Peyer's patch (tissue), 4 donors: ENCODE measurements around the gene MB21D2. TPM values are rescaled to one million over a fixed set of nuclear protein-coding genes. Genes with fewer than 3 reads are reported as not detected.

Experiments
- DNase-seq, 3 donors: peaks; one replicate each; pipeline ENCODE4 v3.0.0-alpha.2; 2017 to 2019
- H3K27ac ChIP-seq, 4 donors: fragments of 200-600 bp; sonication (generic); one replicate each; pipeline ENCODE4 v1.5.1; 2016 to 2019
- H3K27me3 ChIP-seq, 2 donors: fragments of 200-600 bp; sonication (generic); one replicate each; pipeline ENCODE4 v1.5.1; 2019
- H3K36me3 ChIP-seq, 3 donors: fragments of 200-600 bp; sonication (generic); one replicate each; pipeline ENCODE4 v1.5.1; 2016 to 2019
- H3K4me1 ChIP-seq, 4 donors: fragments of 200-600 bp; sonication (generic); one replicate each; pipeline ENCODE4 v1.5.1; 2016 to 2019
- H3K4me3 ChIP-seq, 4 donors: fragments of 200-600 bp; sonication (generic); 1 replicate in 3 of 4; 2 replicates in 1 of 4; pipeline ENCODE4 v1.5.1; 2016 to 2019; ENCODE audit warnings: mild to moderate bottlenecking in 1 of 4
- H3K9me3 ChIP-seq, 4 donors: fragments of 200-600 bp; sonication (generic); one replicate each; pipeline ENCODE4 v1.5.1; 2016 to 2019; ENCODE audit warnings: mild to moderate bottlenecking in 1 of 4
- CTCF ChIP-seq, 6 experiments: fragments of 450-650 bp in 4 of 6; fragments of 200-600 bp in 2 of 6; sonication (generic) in 1 of 6; IDR thresholded peaks; one replicate each; pipeline ENCODE4 v1.5.1; 2017 to 2019; ENCODE audit warnings: antibody characterized with exemption in 6 of 6, mild to moderate bottlenecking in 3 of 6, moderate library complexity in 1 of 6
- POLR2A ChIP-seq, 2 donors: fragments of 450-650 bp; IDR thresholded peaks; one replicate each; pipeline ENCODE4 v1.5.1; 2017; ENCODE audit warnings: antibody characterized with exemption in 2 of 2, mild to moderate bottlenecking in 2 of 2, moderate library complexity in 2 of 2
- total RNA-seq, 4 donors: library from RNA; depleted of rRNA; stranded (reverse); fragments of >200 nt; gene quantifications; one replicate each; pipeline ENCODE4 v1.1.0, GENCODE V29; 2016

MB21D2 gene
- total RNA-seq, 4 donors from 2014 or later, result 6.6 to 16.6 (median 13.0) TPM

- Histone ChIP-seq H3K9me3 (no peaks in the 10 kb centered on the region), H3K27ac (no peak overlapping the region), H3K4me3 (no peak overlapping the region), H3K36me3 (no peaks in the 10 kb centered on the region), H3K27me3 (no peaks in the 10 kb centered on the region), H3K4me1 (peaks cover 0 to 23% (median 0%) of the 10 kb centered on the region in 4 donors)
- no peak for TF ChIP-seq CTCF (IDR thresholded peaks at IDR 0.05)
- TF ChIP-seq POLR2A (IDR thresholded peaks at IDR 0.05), result no peak
- DNase-seq, result no peak
Observed at GRCh38 chr3:192911293-192911692, 6.4 kb downstream of the MB21D2 start.

- Histone ChIP-seq H3K4me3 (no peak overlapping the region), H3K36me3 (no peaks in the 10 kb centered on the region), H3K27ac (no peak overlapping the region), H3K27me3 (no peaks in the 10 kb centered on the region), H3K4me1 (no peaks in the 10 kb centered on the region), H3K9me3 (no peaks in the 10 kb centered on the region)
- no peak for TF ChIP-seq POLR2A (IDR thresholded peaks at IDR 0.05)
- no peak for TF ChIP-seq CTCF (IDR thresholded peaks at IDR 0.05)
- DNase-seq, result no peak
Observed at GRCh38 chr3:192907784-192908183, 9.9 kb downstream of the MB21D2 start.

GRCh38 chr3:192906940-192907339 lies 10.7 kb downstream of the MB21D2 start:
- no peaks in the 10 kb centered on the region for H3K27me3 ChIP-seq
- H3K4me3 ChIP-seq, result no peak overlapping the region
- no peak overlapping the region for H3K27ac ChIP-seq
- TF ChIP-seq CTCF (IDR thresholded peaks at IDR 0.05) (no peak), POLR2A (IDR thresholded peaks at IDR 0.05) (no peak)
- H3K9me3 ChIP-seq, result no peaks in the 10 kb centered on the region
- H3K4me1 ChIP-seq, result peaks cover 0 to 7% (median 0%) of the 10 kb centered on the region in 4 donors
- no peak for DNase-seq
- no peaks in the 10 kb centered on the region for H3K36me3 ChIP-seq

- Histone ChIP-seq H3K36me3 (no peaks in the 10 kb centered on the region), H3K27me3 (no peaks in the 10 kb centered on the region), H3K9me3 (no peaks in the 10 kb centered on the region), H3K4me1 (peaks cover 0 to 10% (median 0%) of the 10 kb centered on the region in 4 donors), H3K27ac (no peak overlapping the region), H3K4me3 (no peak overlapping the region)
- no peak for DNase-seq
- TF ChIP-seq POLR2A (IDR thresholded peaks at IDR 0.05) (no peak), CTCF (IDR thresholded peaks at IDR 0.05) (no peak)
Observed at GRCh38 chr3:192905980-192906678, 11.5 kb downstream of the MB21D2 start.

- DNase-seq, result no peak
- Histone ChIP-seq H3K36me3 (no peaks in the 10 kb centered on the region), H3K27ac (no peak overlapping the region), H3K4me3 (no peak overlapping the region), H3K27me3 (no peaks in the 10 kb centered on the region), H3K4me1 (peaks cover 0 to 10% (median 0%) of the 10 kb centered on the region in 4 donors), H3K9me3 (no peaks in the 10 kb centered on the region)
- no peak for TF ChIP-seq POLR2A (IDR thresholded peaks at IDR 0.05)
- no peak for TF ChIP-seq CTCF (IDR thresholded peaks at IDR 0.05)
Observed at GRCh38 chr3:192904632-192905289, 12.9 kb downstream of the MB21D2 start.
